Natural killer cell (primary cell): ENCODE data around the gene ASIC1. TPM values are rescaled to one million over a fixed set of nuclear protein-coding genes. Genes with fewer than 3 reads are reported as not detected.

Experiments used
- ATAC-seq, 3 donors: fragments of 150-1000 bp in 2 of 3; fragments of 200-7000 bp in 1 of 3; cut with Tn5 transposase; 1 replicate in 1 of 3; 2 replicates in 2 of 3; pipeline ENCODE4 v1.10.0; 2021; ENCODE audit warnings: mild to moderate bottlenecking in 2 of 3, moderate library complexity in 2 of 3
- DNase-seq, 2 donors: peaks; one replicate each; pipeline versions ENCODE4 v3.0.0 to v3.0.0-alpha.2; 2013 to 2021; ENCODE audit warnings: mixed read lengths in 1 of 2
- H3K27ac ChIP-seq: one replicate; pipeline ENCODE4 v1.5.1; 2013; ENCODE audit warnings: mild to moderate bottlenecking, low read length
- H3K27me3 ChIP-seq: one replicate; pipeline ENCODE4 v1.6.1; 2013; ENCODE audit warnings: low read length; ENCODE audit not compliant: control insufficient read depth, insufficient read depth
- H3K36me3 ChIP-seq: one replicate; pipeline ENCODE4 v1.6.1; 2013; ENCODE audit warnings: low read length; ENCODE audit not compliant: control insufficient read depth, insufficient read depth
- H3K4me1 ChIP-seq: one replicate; pipeline ENCODE4 v1.6.1; 2013; ENCODE audit warnings: low read length; ENCODE audit not compliant: control insufficient read depth, insufficient read depth
- H3K4me3 ChIP-seq: one replicate; pipeline ENCODE4 v1.5.1; 2013; ENCODE audit warnings: low read length
- H3K9me3 ChIP-seq: one replicate; pipeline ENCODE4 v1.6.1; 2013; ENCODE audit warnings: low read length; ENCODE audit not compliant: control insufficient read depth, insufficient read depth
- H3K27ac Mint-ChIP-seq, 2 donors: one replicate each; pipeline ENCODE4 v1.8.0; 2022; ENCODE audit warnings: mild to moderate bottlenecking in 2 of 2, mixed read lengths in 2 of 2, moderate library complexity in 1 of 2
- H3K27me3 Mint-ChIP-seq, 2 donors: one replicate each; pipeline ENCODE4 v1.8.0; 2022; ENCODE audit warnings: low read depth in 2 of 2, mixed read lengths in 2 of 2
- H3K36me3 Mint-ChIP-seq: one replicate; pipeline ENCODE4 v1.8.0; 2022; ENCODE audit warnings: mixed read lengths
- H3K4me1 Mint-ChIP-seq, 2 donors: one replicate each; pipeline ENCODE4 v1.8.0; 2022; ENCODE audit warnings: mixed read lengths in 2 of 2
- H3K4me3 Mint-ChIP-seq: one replicate; pipeline ENCODE4 v1.8.0; 2022; ENCODE audit warnings: mild to moderate bottlenecking, moderate library complexity, mixed read lengths
- H3K9me3 Mint-ChIP-seq, 2 donors: one replicate each; pipeline ENCODE4 v1.8.0; 2022; ENCODE audit warnings: mixed read lengths in 2 of 2
- CTCF ChIP-seq: fragments of 200-600 bp; IDR thresholded peaks from one replicate; pipeline ENCODE4 v1.8.0; 2022; ENCODE audit warnings: antibody characterized with exemption
- WGBS: methylation state at CpG from one replicate; pipeline ENCODE4 v1.1.7; 2013; ENCODE audit warnings: missing lambda C conversion rate; ENCODE audit not compliant: insufficient coverage; 5-methylcytosine and 5-hydroxymethylcytosine counted together
- intact Hi-C: fragments of 100-400 bp; cut with micrococcal nuclease; formaldehyde crosslinking; loops from one replicate; pipeline ENCODE4 v1.14.2; 2022
- total RNA-seq, 4 donors: library from RNA; stranded (reverse); fragments of 120-200 nt in 1 of 4; gene quantifications; one replicate each; pipeline versions ENCODE4 v1.2.3 to v1.2.4, GENCODE V29; 2013 to 2022

The ASIC1 gene
- total RNA-seq, 3 donors from 2014 or later (not counting 1 experiment from before 2014, with no cell fraction given), result 0.21 TPM; not detected in 2

- Histone ChIP-seq H3K27me3 (peaks cover 6% of the 10 kb centered on the region), H3K36me3 (no peaks in the 10 kb centered on the region), H3K27ac (no peak overlapping the region), H3K4me3 (no peak overlapping the region), H3K9me3 (no peaks in the 10 kb centered on the region), H3K4me1 (peaks cover 2% of the 10 kb centered on the region)
- intact Hi-C loops, result no loop called here
- no peak for TF ChIP-seq CTCF
- peaks cover 31 to 34% of the 10 kb centered on the region in 2 donors for H3K27me3 Mint-ChIP-seq
- H3K4me3 Mint-ChIP-seq, result no peak overlapping the region
- WGBS, result 50% methylated on average over 6 of the region's 6 CpGs
- H3K9me3 Mint-ChIP-seq, result no peaks in the 10 kb centered on the region
- H3K4me1 Mint-ChIP-seq, result peaks cover 8 to 9% of the 10 kb centered on the region in 2 donors
- H3K27ac Mint-ChIP-seq, result no peak overlapping the region
- no peak for ATAC-seq
- H3K36me3 Mint-ChIP-seq, result no peaks in the 10 kb centered on the region
- no peak for DNase-seq
Observed at GRCh38 chr12:50061946-50062686, 4.7 kb downstream of the ASIC1 start.

- peaks cover 28 to 33% of the 10 kb centered on the region in 2 donors for H3K27me3 Mint-ChIP-seq
- H3K27ac Mint-ChIP-seq, result no peak overlapping the region
- no peaks in the 10 kb centered on the region for H3K9me3 ChIP-seq
- DNase-seq, result no peak
- intact Hi-C loops, result no loop called here
- no peaks in the 10 kb centered on the region for H3K9me3 Mint-ChIP-seq
- no peaks in the 10 kb centered on the region for H3K4me1 ChIP-seq
- H3K27me3 ChIP-seq, result peaks cover 5% of the 10 kb centered on the region
- H3K4me3 ChIP-seq, result no peak overlapping the region
- no peak for TF ChIP-seq CTCF
- WGBS, result 64% methylated on average over 4 of the region's 5 CpGs
- ATAC-seq, result no peak
- H3K4me3 Mint-ChIP-seq, result no peak overlapping the region
- no peak overlapping the region for H3K27ac ChIP-seq
- H3K36me3 ChIP-seq, result no peaks in the 10 kb centered on the region
- H3K36me3 Mint-ChIP-seq, result no peaks in the 10 kb centered on the region
- H3K4me1 Mint-ChIP-seq, result peaks cover 6 to 7% of the 10 kb centered on the region in 2 donors
Observed at GRCh38 chr12:50062728-50063460, 5.5 kb downstream of the ASIC1 start.

- Mint-ChIP-seq H3K4me3 (no peak overlapping the region), H3K27ac (no peak overlapping the region), H3K9me3 (no peaks in the 10 kb centered on the region), H3K36me3 (no peaks in the 10 kb centered on the region), H3K27me3 (peaks cover 14 to 17% of the 10 kb centered on the region in 2 donors), H3K4me1 (peaks cover 0 to 6% of the 10 kb centered on the region in 2 donors)
- Histone ChIP-seq H3K27ac (no peak overlapping the region), H3K4me3 (no peak overlapping the region), H3K36me3 (no peaks in the 10 kb centered on the region), H3K4me1 (peaks cover 6% of the 10 kb centered on the region), H3K27me3 (no peaks in the 10 kb centered on the region), H3K9me3 (no peaks in the 10 kb centered on the region)
- intact Hi-C loops, result no loop called here
- ATAC-seq (no peak), DNase-seq (no peak)
- no peak for TF ChIP-seq CTCF
- 83% methylated on average over 2 of the region's 3 CpGs for WGBS
Observed at GRCh38 chr12:50065726-50066310, 8.4 kb downstream of the ASIC1 start.
